RWPE1 (cell line): Measurements from ENCODE around the gene MED12L.
A peak's percentile ranks its signal among the peaks of the same experiment; 100 is the strongest.

Experiments used
- CTCF ChIA-PET: fragments of 350-600 bp; sonication (Branson Sonifier 250); formaldehyde crosslinking; extraction: SDS; loops from one replicate; lab custom pipeline; 2021; lab: Yijun Ruan, JAX
- POLR2A ChIA-PET: fragments of 400-600 bp; formaldehyde crosslinking; extraction: SDS; loops from one replicate; lab custom pipeline; 2020; ENCODE audit warnings: antibody characterized with exemption; ENCODE audit not compliant: low non-redundant PET; lab: Yijun Ruan, JAX
- DNase-seq: peaks from one replicate; pipeline ENCODE4 v3.0.0; 2012; ENCODE audit warnings: low spot score
- H3K27ac ChIP-seq: fragments of 450-650 bp; 2 replicates; pipeline ENCODE4 v1.5.1; 2017
- CTCF ChIP-seq: fragments of 450-650 bp; conservative IDR thresholded peaks from 2 replicates; pipeline ENCODE4 v1.5.1; 2017; ENCODE audit warnings: low read depth, mild to moderate bottlenecking

The MED12L gene

GRCh38 chr3:151305775-151306151 is 220.3 kb downstream of the MED12L start:
- no peak for TF ChIP-seq CTCF
- ChIA-PET POLR2A (interaction anchor here (0.5 kb wide), 1 partner anchor 602 kb away, joined by 3 read pairs; the partner anchor contains the start of gene ERICH6), CTCF (interaction anchor here (1.4 kb wide), 1 partner anchor 22 kb away, joined by 16 read pairs; no protein-coding TSS in a partner anchor)
- peak overlapping the region; percentile 95 for H3K27ac ChIP-seq
- no peak for DNase-seq

GRCh38 chr3:151306168-151306810 is 220.8 kb downstream of the MED12L start:
- TF ChIP-seq CTCF = no peak
- CTCF ChIA-PET = interaction anchor here (1.4 kb wide), 1 partner anchor 22 kb away, joined by 16 read pairs; no protein-coding TSS in a partner anchor
- DNase-seq = no peak
- POLR2A ChIA-PET = interaction anchor here (0.6 kb wide), 1 partner anchor 14 kb away, joined by 3 read pairs; no protein-coding TSS in a partner anchor
- H3K27ac ChIP-seq = peak overlapping the region; percentile 95

GRCh38 chr3:151307131-151307530 is 221.7 kb downstream of the MED12L start:
- ChIA-PET POLR2A (interaction anchor here (0.6 kb wide), 2 partner anchors 13 to 291 kb away, joined by 3 to 4 read pairs; no protein-coding TSS in a partner anchor), CTCF (interaction anchor here (1.4 kb wide), 1 partner anchor 21 kb away, joined by 16 read pairs; no protein-coding TSS in a partner anchor)
- H3K27ac ChIP-seq = no peak overlapping the region
- no peak for TF ChIP-seq CTCF
- no peak for DNase-seq

- H3K27ac ChIP-seq = no peak overlapping the region; the same call in 1 of the 2 replicates
Observed at GRCh38 chr3:151307583-151308488, 222.4 kb downstream of the MED12L start.

GRCh38 chr3:151309566-151309965 is 224.1 kb downstream of the MED12L start:
- no peak for DNase-seq
- TF ChIP-seq CTCF = no peak
- CTCF ChIA-PET = interaction anchor here (0.6 kb wide), 1 partner anchor 1148 kb away, joined by 4 read pairs; no protein-coding TSS in a partner anchor
- no peak overlapping the region for H3K27ac ChIP-seq
- POLR2A ChIA-PET = no interaction called here

More at GRCh38 chr3:151307583-151308488, 222.4 kb downstream of the MED12L start:
- no peak for DNase-seq
- POLR2A ChIA-PET = no interaction called here
- CTCF ChIA-PET = interaction anchor here (0.6 kb wide), 1 partner anchor 19 kb away, joined by 3 read pairs; no protein-coding TSS in a partner anchor
- no peak for TF ChIP-seq CTCF

GRCh38 chr3:151312972-151313371 is 227.5 kb downstream of the MED12L start:
- H3K27ac ChIP-seq = no peak overlapping the region
- POLR2A ChIA-PET = no interaction called here
- no peak for TF ChIP-seq CTCF
- CTCF ChIA-PET = no interaction called here
- no peak for DNase-seq
